SKM-1 treated with dmso at 0.1 percent for 144 hours (cell line): ENCODE results near the gene SLC7A7.
"Not testable (repeated sequence)": the region's sequence is repeated elsewhere in the genome, so short reads cannot be mapped to it uniquely, and the experiment has no call there.

Source experiments
- DNase-seq: peaks from one replicate; lab custom pipeline; 2025; ENCODE audit not compliant: unreplicated experiment; lab: John Stamatoyannopoulos, UW

SLC7A7 gene

GRCh38 chr14:22822016-22822570 lies 6.9 kb upstream of the SLC7A7 start:
- no peak for DNase-seq

- DNase-seq: no peak
Observed at GRCh38 chr14:22821193-22822015, 6.2 kb upstream of the SLC7A7 start.

- no peak for DNase-seq
Observed at GRCh38 chr14:22820731-22821130, 5.5 kb upstream of the SLC7A7 start.

GRCh38 chr14:22819151-22819988 lies 4.1 kb upstream of the SLC7A7 start:
- DNase-seq: no peak

- DNase-seq: no peak
Observed at GRCh38 chr14:22814373-22814772, 862 bp downstream of the SLC7A7 start.

- DNase-seq: no peak
Observed at GRCh38 chr14:22813145-22813544, 2.1 kb downstream of the SLC7A7 start.

- DNase-seq: no peak
Observed at GRCh38 chr14:22812744-22813143, 2.5 kb downstream of the SLC7A7 start.

- DNase-seq: no peak
Observed at GRCh38 chr14:22811722-22812121, 3.5 kb downstream of the SLC7A7 start.

- DNase-seq: no peak
Observed at GRCh38 chr14:22808388-22809209, 6.6 kb downstream of the SLC7A7 start.

- no peak for DNase-seq
Observed at GRCh38 chr14:22807432-22808087, 7.7 kb downstream of the SLC7A7 start.

- not testable (repeated sequence) for DNase-seq
Observed at GRCh38 chr14:22805235-22805634, 10.0 kb downstream of the SLC7A7 start.

GRCh38 chr14:22803687-22803974 lies 11.6 kb downstream of the SLC7A7 start:
- DNase-seq: no peak

- DNase-seq: no peak
Observed at GRCh38 chr14:22802860-22803686, 12.2 kb downstream of the SLC7A7 start.

GRCh38 chr14:22801716-22802115 lies 13.5 kb downstream of the SLC7A7 start:
- DNase-seq: no peak

GRCh38 chr14:22800346-22800745 lies 14.9 kb downstream of the SLC7A7 start:
- DNase-seq: no peak

- no peak for DNase-seq
Observed at GRCh38 chr14:22798528-22798927, 16.7 kb downstream of the SLC7A7 start.

GRCh38 chr14:22797017-22797917 lies 18.0 kb downstream of the SLC7A7 start:
- no peak for DNase-seq

- DNase-seq: no peak
Observed at GRCh38 chr14:22796087-22796707, 19.0 kb downstream of the SLC7A7 start.
